Activated naive CD4-positive, alpha-beta T cell treated with anti-CD3 and anti-CD28 coated beads, Interleukin-2, amount 10 ng/mL, durations not matched to agents 7 days and 5 days (primary cell): Measurements from ENCODE around the gene GCC1.
"Not testable (repeated sequence)": the region's sequence is repeated elsewhere in the genome, so short reads cannot be mapped to it uniquely, and the experiment has no call there.

ENCODE experiments used
- CTCF ChIA-PET: fragments of 350-600 bp; sonication (Branson Sonifier 250); formaldehyde crosslinking; loops from one replicate; lab custom pipeline; 2021; ENCODE audit warnings: antibody characterized with exemption; lab: Charles Lee
- DNase-seq: peaks from one replicate; pipeline ENCODE4 v3.0.0-alpha.2; 2020
- H3K27ac Mint-ChIP-seq: one replicate; pipeline ENCODE4 v1.8.0; 2021; ENCODE audit warnings: mild to moderate bottlenecking, moderate library complexity, mixed read lengths
- H3K27me3 Mint-ChIP-seq: one replicate; pipeline ENCODE4 v1.8.0; 2021; ENCODE audit warnings: mild to moderate bottlenecking, mixed read lengths
- H3K36me3 Mint-ChIP-seq: one replicate; pipeline ENCODE4 v1.8.0; 2021; ENCODE audit warnings: mixed read lengths
- H3K4me1 Mint-ChIP-seq: one replicate; pipeline ENCODE4 v1.8.0; 2021; ENCODE audit warnings: mixed read lengths
- H3K4me3 Mint-ChIP-seq: one replicate; pipeline ENCODE4 v1.8.0; 2021; ENCODE audit warnings: mild to moderate bottlenecking, moderate library complexity, mixed read lengths
- H3K9me3 Mint-ChIP-seq: one replicate; pipeline ENCODE4 v1.8.0; 2021; ENCODE audit warnings: mixed read lengths

GCC1 gene

GRCh38 chr7:127540461-127540860, 44.9 kb downstream of the GCC1 start:
- H3K36me3 Mint-ChIP-seq, H3K4me3 Mint-ChIP-seq, H3K27ac Mint-ChIP-seq, H3K9me3 Mint-ChIP-seq, CTCF ChIA-PET, H3K4me1 Mint-ChIP-seq, DNase-seq: not testable (repeated sequence)
- H3K27me3 Mint-ChIP-seq: peaks cover 16% of the 10 kb centered on the region

DNA sequence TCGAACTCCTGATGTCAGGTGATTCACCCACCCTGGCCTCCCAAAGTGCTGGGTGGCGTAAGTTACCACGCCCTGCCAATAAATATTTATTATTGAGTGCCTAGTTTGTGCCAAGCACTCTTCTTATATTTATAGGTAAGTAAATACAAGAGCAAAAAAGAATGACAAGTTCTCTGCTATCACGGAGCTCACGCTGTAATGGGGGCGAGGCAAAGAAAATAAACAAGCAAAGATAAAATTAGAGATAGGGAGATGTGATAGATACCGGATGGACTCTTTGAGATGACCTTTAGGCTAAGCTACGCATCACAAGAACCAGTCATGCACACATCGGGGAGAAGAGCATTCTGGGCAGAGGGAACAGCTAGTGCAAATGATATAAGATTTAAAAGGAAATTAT, 46.3 kb downstream of the GCC1 start:
- Mint-ChIP-seq H3K27me3 (peaks cover 24% of the 10 kb centered on the region), H3K36me3 (no peaks in the 10 kb centered on the region), H3K4me1 (peaks cover 6% of the 10 kb centered on the region), H3K4me3 (no peak overlapping the region), H3K27ac (no peak overlapping the region), H3K9me3 (peaks cover 1% of the 10 kb centered on the region)
- DNase-seq: no peak
- CTCF ChIA-PET: no interaction called here

DNA sequence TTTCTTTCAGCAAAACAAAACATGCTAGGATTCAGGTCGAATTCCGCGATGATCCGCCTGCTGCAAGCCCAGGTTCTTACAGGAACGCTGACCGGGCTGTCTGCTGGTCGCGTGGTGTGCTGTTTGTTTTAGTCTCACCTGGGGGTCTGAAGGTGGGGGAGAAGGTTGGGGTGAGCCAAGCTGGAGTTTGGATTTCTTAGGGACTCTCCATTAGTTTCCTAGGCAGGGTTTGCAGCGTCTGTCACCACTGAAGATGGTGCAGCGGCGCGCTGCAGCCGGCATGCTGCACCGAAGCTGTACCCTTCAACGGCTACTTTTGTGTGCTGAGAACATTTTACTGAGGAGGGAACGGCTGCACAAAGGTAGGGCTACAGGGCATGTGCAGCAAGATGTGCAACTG, 48.7 kb downstream of the GCC1 start:
- peaks cover 28% of the 10 kb centered on the region for H3K27me3 Mint-ChIP-seq

GRCh38 chr7:127536394-127536691, 49.1 kb downstream of the GCC1 start:
- peaks cover 28% of the 10 kb centered on the region for H3K27me3 Mint-ChIP-seq
- peaks cover 1% of the 10 kb centered on the region for H3K9me3 Mint-ChIP-seq
- DNase-seq: no peak
- H3K4me3 Mint-ChIP-seq: no peak overlapping the region
- CTCF ChIA-PET: interaction anchor here (1.2 kb wide), 1 partner anchor 51 kb away, joined by 3 read pairs; no protein-coding TSS in a partner anchor
- H3K4me1 Mint-ChIP-seq: peaks cover 6% of the 10 kb centered on the region
- H3K36me3 Mint-ChIP-seq: no peaks in the 10 kb centered on the region
- no peak overlapping the region for H3K27ac Mint-ChIP-seq

More for the DNA sequence above, 48.7 kb downstream of the GCC1 start:
- no peak overlapping the region for H3K4me3 Mint-ChIP-seq
- peaks cover 6% of the 10 kb centered on the region for H3K4me1 Mint-ChIP-seq
- H3K9me3 Mint-ChIP-seq: peaks cover 1% of the 10 kb centered on the region
- no peak overlapping the region for H3K27ac Mint-ChIP-seq
- no peaks in the 10 kb centered on the region for H3K36me3 Mint-ChIP-seq
- no peak for DNase-seq
- CTCF ChIA-PET: no interaction called here

GRCh38 chr7:127535546-127536393, 49.6 kb downstream of the GCC1 start:
- CTCF ChIA-PET: interaction anchor here (1.2 kb wide), 1 partner anchor 50 kb away, joined by 3 read pairs; no protein-coding TSS in a partner anchor
- Mint-ChIP-seq H3K9me3 (peaks cover 1% of the 10 kb centered on the region), H3K27me3 (peaks cover 28% of the 10 kb centered on the region), H3K27ac (no peak overlapping the region), H3K36me3 (no peaks in the 10 kb centered on the region), H3K4me1 (peaks cover 6% of the 10 kb centered on the region), H3K4me3 (no peak overlapping the region)
- no peak for DNase-seq

DNA sequence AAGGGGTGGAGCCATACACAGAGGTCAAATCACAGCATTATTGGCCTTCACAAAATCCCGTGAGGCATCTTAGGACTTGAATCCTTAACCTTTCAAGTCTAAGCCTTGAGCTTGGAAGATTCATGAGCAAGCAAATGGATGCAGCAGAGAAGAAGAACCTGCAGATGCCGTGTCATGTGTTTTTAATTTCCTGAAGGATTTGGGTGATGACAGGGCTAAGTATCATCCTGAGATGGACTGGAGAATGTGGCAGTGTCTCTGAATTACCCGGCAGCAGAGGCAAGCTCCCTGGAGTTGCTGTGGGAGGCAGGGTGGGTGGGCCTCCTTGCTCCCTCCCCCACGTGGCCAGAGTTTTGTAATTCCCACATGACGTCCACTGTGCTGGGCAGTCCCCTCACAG, 50.8 kb downstream of the GCC1 start:
- Mint-ChIP-seq H3K27me3 (peaks cover 28% of the 10 kb centered on the region), H3K9me3 (no peaks in the 10 kb centered on the region), H3K36me3 (no peaks in the 10 kb centered on the region), H3K4me3 (no peak overlapping the region), H3K27ac (no peak overlapping the region), H3K4me1 (peaks cover 6% of the 10 kb centered on the region)
- CTCF ChIA-PET: no interaction called here
- no peak for DNase-seq

DNA sequence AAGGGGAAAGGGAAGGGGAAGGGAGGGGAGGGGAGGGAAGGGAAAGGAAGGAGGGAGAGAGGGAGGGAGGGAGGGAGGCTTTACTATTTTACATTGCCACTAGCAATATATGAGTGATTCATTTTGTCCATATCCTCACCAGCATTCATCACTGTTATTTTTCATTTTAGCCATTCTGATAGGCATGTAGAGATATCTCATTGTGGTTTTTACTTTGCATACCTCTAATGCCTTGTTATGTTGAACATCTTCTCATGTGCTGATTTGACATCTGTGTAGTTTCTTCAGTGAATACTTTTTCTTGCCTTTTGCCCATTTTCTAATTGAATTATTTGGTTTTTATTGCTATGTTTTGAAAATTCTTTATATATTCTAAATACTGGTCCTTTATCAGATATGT, 52.7 kb downstream of the GCC1 start:
- peaks cover 6% of the 10 kb centered on the region for H3K4me1 Mint-ChIP-seq
- peaks cover 28% of the 10 kb centered on the region for H3K27me3 Mint-ChIP-seq
- CTCF ChIA-PET: no interaction called here
- DNase-seq: no peak
- no peak overlapping the region for H3K27ac Mint-ChIP-seq
- H3K4me3 Mint-ChIP-seq: no peak overlapping the region
- no peaks in the 10 kb centered on the region for H3K9me3 Mint-ChIP-seq
- no peaks in the 10 kb centered on the region for H3K36me3 Mint-ChIP-seq

DNA sequence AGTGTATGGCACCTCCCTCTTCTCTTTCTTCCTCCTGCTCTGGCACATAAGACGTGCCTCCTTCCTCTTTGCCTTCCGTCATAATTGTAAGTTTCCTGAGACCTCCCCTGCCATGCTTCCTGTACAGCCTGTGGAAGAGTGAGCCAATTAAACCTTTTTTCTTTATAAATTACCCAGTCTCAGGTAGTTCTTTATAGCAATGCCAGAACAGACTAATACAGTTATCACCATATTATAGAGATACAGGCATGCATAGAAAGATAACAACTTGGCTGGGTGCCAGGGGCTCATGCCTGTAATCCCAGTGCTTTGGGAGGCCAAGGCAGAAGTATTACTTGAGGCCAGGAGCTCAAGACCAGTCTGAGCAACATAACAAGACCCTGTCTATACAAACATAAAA, 53.2 kb downstream of the GCC1 start:
- Mint-ChIP-seq H3K36me3 (no peaks in the 10 kb centered on the region), H3K27me3 (peaks cover 32% of the 10 kb centered on the region), H3K4me3 (no peak overlapping the region), H3K9me3 (no peaks in the 10 kb centered on the region), H3K4me1 (peaks cover 6% of the 10 kb centered on the region), H3K27ac (no peak overlapping the region)
- no peak for DNase-seq
- CTCF ChIA-PET: no interaction called here
